Testis (tissue), 2 donors: ENCODE data around the gene CEP78.

ENCODE experiments used
- POLR2A ChIP-seq: fragments of 450-650 bp; IDR thresholded peaks from one replicate; pipeline ENCODE4 v1.6.1; 2017; ENCODE audit warnings: antibody characterized with exemption, mild to moderate bottlenecking, moderate library complexity
- TF ChIP-seq, protein P1 (sequence below), 3 experiments: fragments of 450-650 bp in 2 of 3; fragments of 200-600 bp in 1 of 3; sonication (generic) in 1 of 3; IDR thresholded peaks; one replicate each; pipeline ENCODE4 v1.5.1; 2016 to 2019; ENCODE audit warnings: antibody characterized with exemption in 3 of 3, mild to moderate bottlenecking in 2 of 3, moderate library complexity in 1 of 3

DNA sequence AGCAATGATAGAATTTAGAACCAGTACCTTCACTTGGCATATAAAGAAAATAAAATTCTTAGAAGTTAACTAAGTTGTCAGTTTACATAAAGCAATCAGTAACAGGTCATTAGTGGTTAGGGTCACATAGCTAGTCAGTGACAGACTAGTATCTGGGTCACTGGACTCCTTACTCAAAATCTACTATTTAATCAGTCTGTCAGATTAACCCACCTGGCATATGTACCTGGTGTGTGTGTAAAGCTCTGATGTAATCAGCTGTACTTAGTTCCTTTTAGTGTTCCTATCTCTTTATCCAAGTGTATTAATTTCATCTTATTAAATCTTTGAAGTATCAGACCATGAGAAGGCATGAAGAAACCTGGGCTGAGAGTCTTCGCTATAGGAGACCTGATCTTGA lies 7.3 kb downstream of the CEP78 start:
- no peak for TF ChIP-seq POLR2A
- TF ChIP-seq, protein P1, sequence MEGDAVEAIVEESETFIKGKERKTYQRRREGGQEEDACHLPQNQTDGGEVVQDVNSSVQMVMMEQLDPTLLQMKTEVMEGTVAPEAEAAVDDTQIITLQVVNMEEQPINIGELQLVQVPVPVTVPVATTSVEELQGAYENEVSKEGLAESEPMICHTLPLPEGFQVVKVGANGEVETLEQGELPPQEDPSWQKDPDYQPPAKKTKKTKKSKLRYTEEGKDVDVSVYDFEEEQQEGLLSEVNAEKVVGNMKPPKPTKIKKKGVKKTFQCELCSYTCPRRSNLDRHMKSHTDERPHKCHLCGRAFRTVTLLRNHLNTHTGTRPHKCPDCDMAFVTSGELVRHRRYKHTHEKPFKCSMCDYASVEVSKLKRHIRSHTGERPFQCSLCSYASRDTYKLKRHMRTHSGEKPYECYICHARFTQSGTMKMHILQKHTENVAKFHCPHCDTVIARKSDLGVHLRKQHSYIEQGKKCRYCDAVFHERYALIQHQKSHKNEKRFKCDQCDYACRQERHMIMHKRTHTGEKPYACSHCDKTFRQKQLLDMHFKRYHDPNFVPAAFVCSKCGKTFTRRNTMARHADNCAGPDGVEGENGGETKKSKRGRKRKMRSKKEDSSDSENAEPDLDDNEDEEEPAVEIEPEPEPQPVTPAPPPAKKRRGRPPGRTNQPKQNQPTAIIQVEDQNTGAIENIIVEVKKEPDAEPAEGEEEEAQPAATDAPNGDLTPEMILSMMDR (IDR thresholded peaks at IDR 0.05) = no peak
